Measurements from ENCODE around the gene CADM4. TPM values are rescaled to one million over a fixed set of nuclear protein-coding genes. Genes with fewer than 3 reads are reported as not detected.

CADM4 gene
- total RNA-seq, 4 donors from 2014 or later, result 85.2 to 108 (median 102) TPM

GRCh38 chr19:43594710-43595604, 44.7 kb downstream of the CADM4 start:
- WGBS, 2 donors, result 1 to 3% methylated on average over 28 to 51 of the region's 64 CpGs
- H3K4me1 ChIP-seq, result peaks cover 0 to 57% (median 30%) of the 10 kb centered on the region in 4 donors
- no peaks in the 10 kb centered on the region for H3K9me3 ChIP-seq
- TF ChIP-seq POLR2A (IDR thresholded peaks at IDR 0.05) (no peak), EP300 (IDR thresholded peaks at IDR 0.05) (no peak)
- TF ChIP-seq, protein P1, sequence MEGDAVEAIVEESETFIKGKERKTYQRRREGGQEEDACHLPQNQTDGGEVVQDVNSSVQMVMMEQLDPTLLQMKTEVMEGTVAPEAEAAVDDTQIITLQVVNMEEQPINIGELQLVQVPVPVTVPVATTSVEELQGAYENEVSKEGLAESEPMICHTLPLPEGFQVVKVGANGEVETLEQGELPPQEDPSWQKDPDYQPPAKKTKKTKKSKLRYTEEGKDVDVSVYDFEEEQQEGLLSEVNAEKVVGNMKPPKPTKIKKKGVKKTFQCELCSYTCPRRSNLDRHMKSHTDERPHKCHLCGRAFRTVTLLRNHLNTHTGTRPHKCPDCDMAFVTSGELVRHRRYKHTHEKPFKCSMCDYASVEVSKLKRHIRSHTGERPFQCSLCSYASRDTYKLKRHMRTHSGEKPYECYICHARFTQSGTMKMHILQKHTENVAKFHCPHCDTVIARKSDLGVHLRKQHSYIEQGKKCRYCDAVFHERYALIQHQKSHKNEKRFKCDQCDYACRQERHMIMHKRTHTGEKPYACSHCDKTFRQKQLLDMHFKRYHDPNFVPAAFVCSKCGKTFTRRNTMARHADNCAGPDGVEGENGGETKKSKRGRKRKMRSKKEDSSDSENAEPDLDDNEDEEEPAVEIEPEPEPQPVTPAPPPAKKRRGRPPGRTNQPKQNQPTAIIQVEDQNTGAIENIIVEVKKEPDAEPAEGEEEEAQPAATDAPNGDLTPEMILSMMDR (IDR thresholded peaks at IDR 0.05), result peak; percentile 44 to 61 (median 56)
- no peaks in the 10 kb centered on the region for H3K27me3 ChIP-seq
- H3K36me3 ChIP-seq, result peaks cover 0 to 58% (median 6%) of the 10 kb centered on the region in 3 donors
- DNase-seq (ENCODE audit: low spot score in 2 of 2), result no peak
- peak overlapping the region; percentile 82 to 98 (median 88) for H3K27ac ChIP-seq
- peak overlapping the region; percentile 54 to 73 (median 67) for H3K4me3 ChIP-seq

- DNase-seq (ENCODE audit: low spot score in 2 of 2), result no peak
- WGBS, 2 donors, result 81 to 84% methylated on average over 10 of the region's 10 CpGs
- Histone ChIP-seq H3K36me3 (peaks cover 0 to 58% (median 6%) of the 10 kb centered on the region in 3 donors), H3K27me3 (no peaks in the 10 kb centered on the region), H3K4me3 (peak overlapping the region; percentile 54 to 73 (median 67)), H3K4me1 (peaks cover 0 to 54% (median 30%) of the 10 kb centered on the region in 4 donors), H3K27ac (peak overlapping the region; percentile 82 to 98 (median 88)), H3K9me3 (no peaks in the 10 kb centered on the region)
- TF ChIP-seq, protein P1 (IDR thresholded peaks at IDR 0.05), result no peak
- no peak for TF ChIP-seq POLR2A (IDR thresholded peaks at IDR 0.05)
These were observed 45.5 kb downstream of the CADM4 start for GRCh38 chr19:43594081-43594697.

DNA sequence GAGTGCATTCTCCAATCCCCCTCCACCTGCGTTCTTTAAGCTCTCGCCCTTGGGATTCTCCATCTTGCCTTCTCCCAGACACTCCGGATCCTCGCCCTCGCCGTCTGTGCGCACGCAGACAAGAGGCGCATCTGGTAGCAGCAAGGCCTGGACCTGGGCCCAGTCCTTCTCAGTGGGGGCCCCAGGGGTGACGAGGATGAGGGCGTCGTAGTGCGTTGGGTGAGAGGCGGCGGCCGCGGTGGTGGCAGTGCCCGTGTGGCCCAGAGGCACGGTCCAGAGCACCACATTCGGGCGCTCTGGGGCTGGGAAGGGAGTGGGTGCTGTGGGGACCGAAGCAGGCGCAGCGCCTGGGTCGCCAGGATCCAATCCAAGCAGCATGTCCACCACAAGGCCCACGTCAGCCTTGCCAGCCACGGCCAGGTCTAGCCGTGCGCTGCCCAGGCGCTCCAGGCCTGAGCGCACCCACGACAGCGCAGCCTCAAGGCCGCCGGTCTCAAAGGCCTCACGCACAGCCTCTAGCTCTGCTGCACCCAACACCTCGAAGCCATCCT, 46.8 kb downstream of the CADM4 start:
- Histone ChIP-seq H3K27ac (peak overlapping the region in 1 of 4 donors; percentile 98), H3K27me3 (no peaks in the 10 kb centered on the region), H3K4me3 (no peak overlapping the region), H3K9me3 (no peaks in the 10 kb centered on the region), H3K36me3 (peaks cover 0 to 62% (median 0%) of the 10 kb centered on the region in 3 donors), H3K4me1 (peaks cover 0 to 41% (median 26%) of the 10 kb centered on the region in 4 donors)
- no peak for DNase-seq (ENCODE audit: low spot score in 2 of 2)
- TF ChIP-seq POLR2A (IDR thresholded peaks at IDR 0.05) (no peak), EP300 (IDR thresholded peaks at IDR 0.05) (no peak)
- TF ChIP-seq, protein P1 (IDR thresholded peaks at IDR 0.05), result no peak
- 91 to 94% methylated on average over 37 of the region's 37 CpGs for WGBS, 2 donors

GRCh38 chr19:43591904-43592772, 47.5 kb downstream of the CADM4 start:
- Histone ChIP-seq H3K36me3 (peaks cover 0 to 64% (median 0%) of the 10 kb centered on the region in 3 donors), H3K27me3 (no peaks in the 10 kb centered on the region), H3K9me3 (no peaks in the 10 kb centered on the region), H3K4me1 (peaks cover 0 to 33% (median 19%) of the 10 kb centered on the region in 4 donors), H3K27ac (no peak overlapping the region), H3K4me3 (no peak overlapping the region)
- DNase-seq (ENCODE audit: low spot score in 2 of 2), result no peak
- WGBS, 2 donors, result 92 to 95% methylated on average over 47 to 63 of the region's 63 CpGs
- TF ChIP-seq, protein P1 (IDR thresholded peaks at IDR 0.05), result no peak
- TF ChIP-seq POLR2A (IDR thresholded peaks at IDR 0.05) (no peak), EP300 (IDR thresholded peaks at IDR 0.05) (no peak)

All from tibial nerve (tissue), 4 donors.